Neural crest cell (in vitro differentiated cells): Measurements from ENCODE around the gene POT1. TPM values are rescaled to one million over a fixed set of nuclear protein-coding genes. Genes with fewer than 3 reads are reported as not detected.

ENCODE experiments used
- DNase-seq: peaks from one replicate; pipeline ENCODE4 v3.0.0; 2021; ENCODE audit warnings: low read depth, mixed read lengths, low spot score
- H3K27ac Mint-ChIP-seq: one replicate; pipeline ENCODE4 v1.8.0; 2021; ENCODE audit warnings: mild to moderate bottlenecking, mixed read lengths; ENCODE audit not compliant: unreplicated experiment
- H3K27me3 Mint-ChIP-seq: 2 replicates; pipeline ENCODE4 v1.8.0; 2021; ENCODE audit warnings: low read depth, mild to moderate bottlenecking, mixed read lengths
- H3K36me3 Mint-ChIP-seq: 2 replicates; pipeline ENCODE4 v1.8.0; 2021; ENCODE audit warnings: low read depth, mild to moderate bottlenecking, mixed read lengths
- H3K4me1 Mint-ChIP-seq: 2 replicates; pipeline ENCODE4 v1.8.0; 2021; ENCODE audit warnings: mixed read lengths
- H3K4me3 Mint-ChIP-seq: one replicate; pipeline ENCODE4 v1.8.0; 2021; ENCODE audit warnings: mild to moderate bottlenecking, mixed read lengths
- H3K9me3 Mint-ChIP-seq: 2 replicates; pipeline ENCODE4 v1.8.0; 2021; ENCODE audit warnings: mixed read lengths
- total RNA-seq: library from RNA; stranded (reverse); gene quantifications from 2 replicates; pipeline ENCODE4 v1.2.1, GENCODE V29; 2021
- TF ChIP-seq, protein P1 (sequence below): fragments of 200-600 bp; sonication (generic); conservative IDR thresholded peaks from 2 replicates; pipeline ENCODE4 v1.5.0; 2021; ENCODE audit warnings: antibody characterized with exemption, mild to moderate bottlenecking

POT1 gene
- total RNA-seq, 1 donor from 2014 or later: 23.6 TPM

DNA sequence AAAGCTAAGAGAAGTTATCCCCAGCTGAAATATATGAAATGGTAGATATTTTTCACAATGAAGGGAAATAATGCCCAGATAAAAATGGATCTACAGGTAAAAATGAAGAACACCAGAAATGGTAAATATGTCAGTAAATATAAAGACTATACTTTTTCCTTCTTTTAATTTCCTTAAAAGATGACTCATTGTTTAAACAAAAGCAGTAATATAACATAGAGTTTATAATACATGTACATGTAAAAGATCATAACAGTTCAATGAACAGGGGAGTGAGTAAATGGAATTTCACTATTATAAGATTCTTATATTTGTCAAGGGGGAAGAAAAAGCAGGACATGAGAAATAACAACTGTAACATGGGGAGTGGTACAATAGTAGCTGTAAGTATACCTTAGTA lies 7.4 kb downstream of the POT1 start:
- TF ChIP-seq, protein P1, sequence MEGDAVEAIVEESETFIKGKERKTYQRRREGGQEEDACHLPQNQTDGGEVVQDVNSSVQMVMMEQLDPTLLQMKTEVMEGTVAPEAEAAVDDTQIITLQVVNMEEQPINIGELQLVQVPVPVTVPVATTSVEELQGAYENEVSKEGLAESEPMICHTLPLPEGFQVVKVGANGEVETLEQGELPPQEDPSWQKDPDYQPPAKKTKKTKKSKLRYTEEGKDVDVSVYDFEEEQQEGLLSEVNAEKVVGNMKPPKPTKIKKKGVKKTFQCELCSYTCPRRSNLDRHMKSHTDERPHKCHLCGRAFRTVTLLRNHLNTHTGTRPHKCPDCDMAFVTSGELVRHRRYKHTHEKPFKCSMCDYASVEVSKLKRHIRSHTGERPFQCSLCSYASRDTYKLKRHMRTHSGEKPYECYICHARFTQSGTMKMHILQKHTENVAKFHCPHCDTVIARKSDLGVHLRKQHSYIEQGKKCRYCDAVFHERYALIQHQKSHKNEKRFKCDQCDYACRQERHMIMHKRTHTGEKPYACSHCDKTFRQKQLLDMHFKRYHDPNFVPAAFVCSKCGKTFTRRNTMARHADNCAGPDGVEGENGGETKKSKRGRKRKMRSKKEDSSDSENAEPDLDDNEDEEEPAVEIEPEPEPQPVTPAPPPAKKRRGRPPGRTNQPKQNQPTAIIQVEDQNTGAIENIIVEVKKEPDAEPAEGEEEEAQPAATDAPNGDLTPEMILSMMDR: no peak
- no peak overlapping the region for H3K4me3 Mint-ChIP-seq
- H3K27ac Mint-ChIP-seq: no peak overlapping the region
- no peaks in the 10 kb centered on the region for H3K9me3 Mint-ChIP-seq
- H3K4me1 Mint-ChIP-seq: peaks cover 4% of the 10 kb centered on the region
- DNase-seq: no peak
- H3K36me3 Mint-ChIP-seq: peaks cover 2% of the 10 kb centered on the region
- no peaks in the 10 kb centered on the region for H3K27me3 Mint-ChIP-seq

DNA sequence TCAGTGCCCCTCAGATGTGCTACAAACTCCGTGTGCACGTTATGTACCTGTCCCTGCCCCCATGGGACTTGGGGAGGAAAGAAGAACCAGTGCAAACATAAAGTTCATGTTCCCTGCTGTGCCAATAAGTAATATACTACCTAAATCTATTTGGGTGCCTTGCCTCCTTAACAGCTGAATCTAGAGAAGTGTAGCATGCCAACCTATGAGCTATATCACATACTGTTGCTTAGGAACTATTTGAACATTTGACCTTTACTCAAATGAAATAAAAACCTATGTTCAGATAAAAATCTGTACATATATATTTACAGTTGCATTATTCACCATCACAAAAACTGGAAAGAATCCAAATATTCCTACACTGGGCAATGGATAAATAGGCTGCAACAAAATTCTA lies 9.8 kb downstream of the POT1 start:
- TF ChIP-seq, protein P1: no peak
- Mint-ChIP-seq H3K27ac (no peak overlapping the region), H3K36me3 (peaks cover 2% of the 10 kb centered on the region), H3K4me1 (peaks cover 9% of the 10 kb centered on the region), H3K9me3 (no peaks in the 10 kb centered on the region), H3K27me3 (no peaks in the 10 kb centered on the region), H3K4me3 (no peak overlapping the region)
- DNase-seq: no peak

- peaks cover 1% of the 10 kb centered on the region for H3K36me3 Mint-ChIP-seq
- H3K4me1 Mint-ChIP-seq: peaks cover 9% of the 10 kb centered on the region
- H3K9me3 Mint-ChIP-seq: no peaks in the 10 kb centered on the region
These were observed 11.0 kb downstream of the POT1 start for GRCh38 chr7:124918662-124919061.

GRCh38 chr7:124915242-124915641 lies 14.4 kb downstream of the POT1 start:
- Mint-ChIP-seq H3K4me1 (peaks cover 9% of the 10 kb centered on the region), H3K27ac (no peak overlapping the region), H3K4me3 (no peak overlapping the region), H3K27me3 (no peaks in the 10 kb centered on the region), H3K9me3 (no peaks in the 10 kb centered on the region), H3K36me3 (peaks cover 2% of the 10 kb centered on the region)
- TF ChIP-seq, protein P1: no peak
- no peak for DNase-seq

More at GRCh38 chr7:124918662-124919061, 11.0 kb downstream of the POT1 start:
- Mint-ChIP-seq H3K27me3 (no peaks in the 10 kb centered on the region), H3K27ac (no peak overlapping the region), H3K4me3 (no peak overlapping the region)
- TF ChIP-seq, protein P1: no peak
- DNase-seq: no peak

DNA sequence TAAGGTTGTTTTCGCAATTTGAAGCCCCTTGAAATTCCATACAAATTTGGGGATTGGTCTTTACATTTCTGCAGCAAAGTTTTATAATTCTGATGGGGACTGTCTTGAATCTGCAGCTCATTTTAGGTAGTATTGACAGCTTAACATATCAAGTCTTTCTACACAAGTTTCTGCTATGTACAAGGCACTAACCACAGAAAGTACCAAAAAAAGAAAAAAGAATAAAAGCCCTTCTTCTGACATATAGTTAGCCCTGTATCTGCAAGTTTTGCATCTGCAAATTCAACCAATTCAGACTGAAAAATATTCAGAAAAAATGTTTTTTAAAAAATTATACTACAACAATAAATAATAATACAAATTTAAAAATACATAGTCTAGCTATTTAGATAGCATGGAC lies 15.3 kb downstream of the POT1 start:
- Mint-ChIP-seq H3K36me3 (peaks cover 2% of the 10 kb centered on the region), H3K9me3 (no peaks in the 10 kb centered on the region), H3K4me1 (peaks cover 9% of the 10 kb centered on the region), H3K27me3 (no peaks in the 10 kb centered on the region), H3K4me3 (no peak overlapping the region), H3K27ac (no peak overlapping the region)
- TF ChIP-seq, protein P1: no peak
- no peak for DNase-seq

GRCh38 chr7:124912972-124913371 lies 16.7 kb downstream of the POT1 start:
- Mint-ChIP-seq H3K36me3 (peaks cover 2% of the 10 kb centered on the region), H3K27ac (no peak overlapping the region), H3K27me3 (no peaks in the 10 kb centered on the region), H3K9me3 (no peaks in the 10 kb centered on the region), H3K4me1 (peaks cover 9% of the 10 kb centered on the region), H3K4me3 (no peak overlapping the region)
- DNase-seq: no peak
- TF ChIP-seq, protein P1: no peak
